Muscle of leg (tissue), 11 donors: ENCODE results near the gene SLC11A1. TPM values are rescaled to one million over a fixed set of nuclear protein-coding genes. Genes with fewer than 3 reads are reported as not detected.
A peak's percentile ranks its signal among the peaks of the same experiment; 100 is the strongest.

ENCODE experiments used
- DNase-seq: peaks from one replicate; pipeline ENCODE4 v3.0.0; 2013
- H3K27ac ChIP-seq: one replicate; pipeline ENCODE4 v1.5.1; 2013; ENCODE audit warnings: mild to moderate bottlenecking, low read length, control low read depth
- H3K27me3 ChIP-seq: one replicate; pipeline ENCODE4 v1.6.1; 2013; ENCODE audit warnings: low read length; ENCODE audit not compliant: control insufficient read depth, insufficient read depth
- H3K36me3 ChIP-seq: one replicate; pipeline ENCODE4 v1.6.1; 2013; ENCODE audit warnings: low read length; ENCODE audit not compliant: control insufficient read depth, insufficient read depth
- H3K4me1 ChIP-seq: one replicate; pipeline ENCODE4 v1.6.1; 2013; ENCODE audit warnings: low read length; ENCODE audit not compliant: control insufficient read depth, insufficient read depth
- H3K4me3 ChIP-seq: one replicate; pipeline ENCODE4 v1.5.1; 2013; ENCODE audit warnings: low read length, control low read depth
- H3K9me3 ChIP-seq: replicated peaks from 2 replicates; pipeline ENCODE4 v1.6.1; 2013; ENCODE audit warnings: low read depth, low read length; ENCODE audit not compliant: control insufficient read depth
- WGBS: methylation state at CpG from one replicate; pipeline ENCODE4 v1.1.5; 2013; ENCODE audit warnings: missing lambda C conversion rate; ENCODE audit not compliant: insufficient coverage; 5-methylcytosine and 5-hydroxymethylcytosine counted together
- polyA plus RNA-seq, 8 donors: library from polyadenylated mRNA; unstranded; fragments of 120-200 nt; gene quantifications; one replicate each; pipeline versions ENCODE4 v1.2.1 to v1.2.3, GENCODE V29; 2013; ENCODE audit warnings: inconsistent platforms in 1 of 8, low replicate concordance in 1 of 8; ENCODE audit not compliant: insufficient read length in 8 of 8, insufficient read depth in 1 of 8
- total RNA-seq: library from RNA; stranded (reverse); fragments of 120-200 nt; gene quantifications from one replicate; pipeline ENCODE4 v1.2.4, GENCODE V29; 2013

Gene SLC11A1
- total and polyA plus RNA-seq, 9 donors = 0.16 to 2.0 (median 0.61) TPM

DNA sequence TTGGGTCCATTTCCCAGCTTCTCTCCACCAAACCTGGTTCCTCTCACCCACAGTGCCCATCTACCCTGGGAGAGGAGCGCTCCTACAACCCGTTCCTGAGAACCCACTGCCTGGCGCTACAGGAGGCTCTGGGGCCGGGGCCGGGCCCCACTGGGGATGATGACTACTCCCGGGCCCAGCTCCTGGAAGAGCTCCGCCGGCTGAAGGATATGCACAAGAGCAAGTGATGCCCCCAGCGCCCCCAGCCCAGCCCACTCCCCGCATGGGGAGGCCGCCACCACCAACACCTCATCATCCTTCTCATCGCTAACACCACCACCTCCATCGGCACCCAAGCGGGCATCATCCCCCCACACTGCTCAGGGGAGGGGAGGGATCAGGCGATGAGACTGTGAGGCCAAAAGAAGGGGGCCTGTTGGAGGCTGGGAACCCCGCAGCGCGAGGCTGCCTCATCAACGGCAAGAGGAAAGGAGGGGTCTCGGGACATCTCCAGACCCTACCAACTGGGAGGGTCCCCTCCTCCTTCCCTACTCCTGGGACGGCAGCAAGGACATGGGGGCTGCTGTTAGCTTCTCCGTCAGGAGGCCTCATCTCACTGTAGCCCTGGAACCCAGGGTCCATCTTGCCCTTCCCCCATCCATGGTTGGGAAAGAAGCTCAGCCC lies 37.2 kb upstream of the SLC11A1 start:
- Histone ChIP-seq H3K27me3 (no peaks in the 10 kb centered on the region), H3K4me1 (peaks cover 3% of the 10 kb centered on the region), H3K27ac (no peak overlapping the region), H3K9me3 (no peaks in the 10 kb centered on the region), H3K36me3 (no peaks in the 10 kb centered on the region), H3K4me3 (no peak overlapping the region)
- 84% methylated on average over 11 of the region's 22 CpGs for WGBS
- DNase-seq = no peak

DNA sequence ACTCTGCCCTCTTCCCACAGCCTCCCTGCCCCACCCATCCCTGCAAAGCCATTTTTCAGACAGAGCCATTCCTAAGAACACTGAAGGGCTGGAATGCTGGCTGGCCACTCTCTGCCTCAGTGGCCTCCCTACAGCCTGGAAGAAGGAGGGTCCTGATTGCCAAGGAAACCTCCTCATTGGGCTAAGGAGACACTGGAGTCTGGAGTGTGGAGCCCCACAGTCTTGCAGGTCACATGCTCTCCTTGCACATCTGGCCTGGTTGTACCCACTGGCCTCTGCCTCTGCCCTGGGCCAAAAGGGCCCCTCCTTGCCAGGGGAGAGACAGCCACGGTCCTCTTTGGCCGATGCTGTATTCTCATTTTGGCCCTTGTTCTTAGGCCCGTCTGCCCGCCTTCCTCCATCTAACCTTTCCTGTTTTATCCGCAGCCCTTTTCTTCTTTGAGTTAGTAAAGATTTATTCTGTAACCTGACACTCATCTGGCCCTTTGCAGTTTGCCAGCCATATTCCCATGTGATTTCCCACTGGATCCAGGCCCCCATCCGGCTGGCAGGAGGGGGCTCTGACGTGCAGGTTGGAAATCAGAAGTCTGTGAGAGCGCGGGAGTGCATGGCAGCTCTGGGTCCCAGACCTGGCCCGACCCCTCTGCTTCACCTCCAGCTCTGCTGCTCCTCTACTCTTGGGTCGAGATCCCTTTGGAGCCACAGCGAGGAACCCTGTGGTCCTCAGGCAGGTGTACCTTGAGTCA lies 36.4 kb upstream of the SLC11A1 start:
- Histone ChIP-seq H3K36me3 (no peaks in the 10 kb centered on the region), H3K4me3 (no peak overlapping the region), H3K27me3 (no peaks in the 10 kb centered on the region), H3K4me1 (peaks cover 3% of the 10 kb centered on the region), H3K9me3 (no peaks in the 10 kb centered on the region), H3K27ac (no peak overlapping the region)
- 65% methylated on average over 7 of the region's 12 CpGs for WGBS
- no peak for DNase-seq

DNA sequence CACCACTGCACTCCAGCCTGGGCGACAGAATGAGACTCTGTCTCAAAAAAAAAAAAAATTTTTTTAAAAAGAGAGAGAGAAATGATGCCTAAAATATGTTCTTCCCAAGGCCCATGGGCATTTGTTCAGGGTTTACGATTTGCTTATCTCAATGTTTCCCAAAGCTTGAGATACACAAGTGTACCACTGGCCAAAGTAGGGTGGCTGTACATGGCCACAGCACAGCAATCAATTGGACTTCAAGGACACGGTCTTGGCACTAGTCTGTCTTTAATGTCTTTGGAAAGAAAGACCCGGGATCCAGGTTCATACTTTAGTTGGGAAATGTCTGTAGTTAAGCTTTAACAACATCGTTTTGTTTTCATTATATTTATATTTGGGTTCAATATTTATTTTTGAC lies 34.9 kb upstream of the SLC11A1 start:
- Histone ChIP-seq H3K9me3 (peaks cover 2% of the 10 kb centered on the region), H3K4me3 (no peak overlapping the region), H3K27ac (no peak overlapping the region), H3K4me1 (peaks cover 3% of the 10 kb centered on the region), H3K27me3 (no peaks in the 10 kb centered on the region), H3K36me3 (no peaks in the 10 kb centered on the region)
- no peak for DNase-seq
- WGBS = 89% methylated on average over 2 of the region's 5 CpGs

DNA sequence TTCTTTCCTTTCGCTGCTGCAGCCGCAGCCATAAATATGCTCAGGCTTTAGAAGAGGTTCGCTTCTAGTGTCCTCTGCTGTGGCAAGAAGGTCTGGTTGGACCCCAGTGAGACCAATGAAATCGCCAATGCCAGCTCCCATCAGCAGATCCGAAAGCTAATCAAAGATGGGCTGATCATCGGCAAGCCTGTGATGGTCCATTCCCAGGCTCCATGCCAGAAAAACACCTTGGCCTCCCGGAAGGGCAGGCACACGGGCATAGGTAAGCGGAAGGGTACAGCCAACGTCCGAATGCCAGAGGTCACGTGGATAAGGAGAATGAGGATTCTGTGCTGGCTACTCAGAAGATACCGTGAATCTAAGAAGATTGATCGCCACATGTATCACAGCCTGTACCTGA lies 28.0 kb upstream of the SLC11A1 start:
- DNase-seq = no peak
- no peak overlapping the region for H3K4me3 ChIP-seq
- peaks cover 6% of the 10 kb centered on the region for H3K4me1 ChIP-seq
- H3K36me3 ChIP-seq = no peaks in the 10 kb centered on the region
- H3K27ac ChIP-seq = no peak overlapping the region
- WGBS = 95% methylated on average over 14 of the region's 14 CpGs
- H3K9me3 ChIP-seq = peaks cover 2% of the 10 kb centered on the region
- no peaks in the 10 kb centered on the region for H3K27me3 ChIP-seq

DNA sequence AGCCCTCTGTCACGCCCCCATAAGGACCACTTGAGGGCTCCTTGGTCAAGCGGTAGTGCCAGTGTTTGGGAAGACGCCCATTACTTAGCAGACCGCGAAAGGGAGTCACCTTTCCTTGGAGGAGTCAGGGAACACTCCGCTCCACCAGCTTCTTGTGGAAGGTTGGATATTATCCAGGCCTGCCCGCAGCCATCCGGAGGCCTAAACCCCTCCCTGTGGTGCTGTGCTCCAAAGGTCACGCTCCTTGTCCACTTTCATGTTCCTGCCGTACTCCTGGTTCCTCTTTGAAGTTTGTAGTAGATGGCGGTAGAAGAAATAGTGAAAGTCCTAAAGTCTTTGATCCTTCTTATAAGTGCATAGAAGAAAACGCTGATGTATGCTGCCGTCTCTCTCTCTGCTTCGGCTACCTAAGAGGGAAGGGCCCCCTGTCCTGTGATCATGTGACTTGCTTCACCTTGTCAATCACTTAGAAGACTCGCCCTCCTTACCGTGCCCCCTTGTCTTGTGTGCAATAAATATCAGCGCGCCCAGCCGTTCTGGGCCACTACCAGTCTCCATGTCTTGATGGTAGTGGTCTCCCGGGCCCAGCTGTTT lies 27.1 kb upstream of the SLC11A1 start:
- peaks cover 2% of the 10 kb centered on the region for H3K9me3 ChIP-seq
- WGBS = 64% methylated on average over 13 of the region's 20 CpGs

DNA sequence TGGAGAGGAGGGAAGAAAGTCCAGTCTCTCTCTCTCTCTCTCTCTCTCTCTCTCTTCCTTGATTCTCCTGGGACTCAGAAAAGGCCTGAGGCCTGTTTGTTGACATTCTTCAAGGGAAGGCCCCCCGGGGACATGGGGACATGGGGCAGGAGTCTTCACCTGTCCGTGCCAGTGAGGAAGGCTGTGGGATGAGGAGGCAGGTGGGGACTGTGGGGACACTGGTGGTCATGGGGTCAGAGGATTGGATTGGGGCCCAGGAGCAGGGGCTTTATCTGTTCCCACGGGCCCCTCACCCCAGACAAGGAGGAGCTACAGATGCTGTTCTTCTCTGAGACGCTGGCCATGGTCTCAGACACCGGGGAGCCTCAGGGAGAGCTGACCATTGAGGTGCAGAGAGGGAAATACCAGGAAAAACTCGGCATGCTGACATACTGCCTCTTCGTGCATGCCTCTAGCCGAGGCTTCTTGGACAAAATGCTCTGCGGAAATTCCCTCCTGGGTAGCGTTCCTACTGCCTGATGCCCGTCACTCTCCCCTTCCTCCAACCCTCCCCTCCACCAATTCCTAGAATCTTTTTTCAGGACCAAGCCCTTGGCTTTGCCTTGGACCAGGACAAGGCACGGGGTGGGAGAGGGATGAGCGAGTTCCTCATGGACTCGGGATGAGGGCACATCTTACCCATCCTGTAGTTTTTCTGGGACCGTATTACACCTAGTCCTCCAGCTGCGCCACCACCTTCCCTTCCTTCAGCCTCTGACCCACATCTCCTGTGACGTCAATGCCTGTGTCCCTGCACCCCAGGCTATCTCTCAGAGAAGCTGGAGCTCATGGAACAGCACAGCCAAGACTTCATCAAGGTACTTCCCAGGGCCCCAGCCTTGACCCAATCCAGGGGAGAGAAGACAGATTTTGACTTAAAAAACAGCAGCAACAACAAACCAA lies 24.6 kb upstream of the SLC11A1 start:
- H3K4me3 ChIP-seq = no peak overlapping the region
- H3K9me3 ChIP-seq = no peaks in the 10 kb centered on the region
- WGBS = 57% methylated on average over 15 of the region's 17 CpGs
- H3K27me3 ChIP-seq = no peaks in the 10 kb centered on the region
- no peak overlapping the region for H3K27ac ChIP-seq
- DNase-seq = no peak
- no peaks in the 10 kb centered on the region for H3K36me3 ChIP-seq
- H3K4me1 ChIP-seq = peaks cover 6% of the 10 kb centered on the region

More for the DNA sequence above, 27.1 kb upstream of the SLC11A1 start:
- H3K27me3 ChIP-seq = no peaks in the 10 kb centered on the region
- DNase-seq = no peak
- no peak overlapping the region for H3K4me3 ChIP-seq
- no peak overlapping the region for H3K27ac ChIP-seq
- H3K4me1 ChIP-seq = peaks cover 6% of the 10 kb centered on the region
- no peaks in the 10 kb centered on the region for H3K36me3 ChIP-seq

DNA sequence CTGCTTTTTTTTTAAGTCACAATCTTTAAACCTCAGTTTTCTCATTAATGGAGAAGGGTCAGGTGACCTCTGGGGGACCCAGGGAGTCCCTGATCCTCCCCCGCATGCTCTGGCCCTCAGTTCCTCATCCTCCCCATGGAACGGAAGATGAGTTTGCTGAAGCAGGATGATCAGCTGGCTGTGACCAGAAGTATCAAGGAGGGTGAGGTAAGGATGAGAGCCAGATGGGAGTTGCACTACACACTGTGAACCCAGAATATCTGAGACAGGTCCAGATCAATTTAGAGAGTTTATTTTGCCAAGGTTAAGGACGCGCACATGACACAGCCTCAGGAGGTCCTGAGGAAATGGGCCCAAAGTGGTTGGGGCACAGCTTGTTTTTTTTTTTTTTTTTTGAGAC lies 21.6 kb upstream of the SLC11A1 start:
- Histone ChIP-seq H3K4me3 (no peak overlapping the region), H3K27ac (no peak overlapping the region), H3K4me1 (peaks cover 6% of the 10 kb centered on the region), H3K36me3 (no peaks in the 10 kb centered on the region), H3K9me3 (no peaks in the 10 kb centered on the region), H3K27me3 (no peaks in the 10 kb centered on the region)
- peak; percentile 58 for DNase-seq
- WGBS = 87% methylated on average over 2 of the region's 4 CpGs

DNA sequence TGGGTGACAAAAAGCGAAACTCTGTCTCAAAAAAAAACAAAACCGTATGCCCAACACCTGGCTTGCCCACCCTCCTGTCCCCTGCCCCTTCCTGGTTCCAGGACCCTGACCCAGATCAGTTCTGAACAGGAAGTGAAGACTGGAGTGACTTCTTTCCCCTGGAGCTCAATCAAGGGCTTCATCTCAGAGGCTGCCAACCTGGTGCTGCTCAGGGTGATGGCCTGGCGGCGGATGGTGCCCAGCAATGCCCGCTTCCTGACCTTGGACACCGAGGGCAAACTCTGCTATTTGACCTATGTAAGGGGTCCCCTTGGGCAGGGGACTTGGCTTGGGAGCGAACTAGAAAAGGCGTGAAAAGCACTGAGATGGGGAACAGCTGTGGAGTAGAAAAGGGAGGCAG lies 19.5 kb upstream of the SLC11A1 start:
- 83% methylated on average over 6 of the region's 8 CpGs for WGBS
- Histone ChIP-seq H3K27ac (no peak overlapping the region), H3K4me1 (peaks cover 6% of the 10 kb centered on the region), H3K27me3 (no peaks in the 10 kb centered on the region), H3K9me3 (peaks cover 6% of the 10 kb centered on the region), H3K4me3 (no peak overlapping the region), H3K36me3 (no peaks in the 10 kb centered on the region)
- DNase-seq = no peak

DNA sequence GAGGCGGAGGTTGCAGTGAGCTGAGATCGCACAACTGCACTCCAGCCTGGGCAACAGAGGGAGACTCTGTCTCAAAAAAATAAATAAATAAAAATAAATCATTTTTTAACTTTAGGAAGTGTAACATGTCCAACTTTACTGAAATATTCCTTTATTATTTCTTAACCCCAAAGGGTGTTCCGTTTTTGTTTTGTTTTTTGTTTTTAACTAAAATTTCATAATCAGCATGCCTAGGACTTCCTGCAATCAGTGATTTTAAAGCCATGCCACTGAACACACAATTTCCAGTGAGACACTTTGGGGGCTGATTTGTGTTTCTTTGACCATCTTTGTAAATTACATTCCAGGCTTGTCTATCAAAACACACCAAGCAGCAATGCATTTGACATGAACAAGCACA lies 18.3 kb upstream of the SLC11A1 start:
- H3K27me3 ChIP-seq = no peaks in the 10 kb centered on the region
- H3K4me1 ChIP-seq = peaks cover 13% of the 10 kb centered on the region
- H3K27ac ChIP-seq = no peak overlapping the region
- no peak for DNase-seq
- WGBS = no CpG with 5 or more reads among the region's 3 CpGs
- H3K36me3 ChIP-seq = no peaks in the 10 kb centered on the region
- H3K9me3 ChIP-seq = peaks cover 6% of the 10 kb centered on the region
- no peak overlapping the region for H3K4me3 ChIP-seq
